Activated naive CD8-positive, alpha-beta T cell treated with anti-CD3 and anti-CD28 coated beads, Interleukin-2, amount 50 U/mL, for 24 hours (primary cell): ENCODE data around the gene ITGB2.

Experiments used
- ATAC-seq: fragments of 150-1000 bp; cut with Tn5 transposase; one replicate; pipeline ENCODE4 v1.10.0; 2021
- DNase-seq: peaks from one replicate; pipeline ENCODE4 v3.0.0; 2021
- H3K27ac Mint-ChIP-seq: one replicate; pipeline ENCODE4 v1.8.0; 2021; ENCODE audit warnings: mild to moderate bottlenecking, mixed read lengths
- H3K27me3 Mint-ChIP-seq: one replicate; pipeline ENCODE4 v1.8.0; 2021; ENCODE audit warnings: mixed read lengths
- H3K36me3 Mint-ChIP-seq: one replicate; pipeline ENCODE4 v1.8.0; 2021; ENCODE audit warnings: low read depth, mixed read lengths
- H3K4me1 Mint-ChIP-seq: one replicate; pipeline ENCODE4 v1.8.0; 2021; ENCODE audit warnings: mixed read lengths
- H3K4me3 Mint-ChIP-seq: one replicate; pipeline ENCODE4 v1.8.0; 2021; ENCODE audit warnings: mild to moderate bottlenecking, moderate library complexity, mixed read lengths
- H3K9me3 Mint-ChIP-seq: one replicate; pipeline ENCODE4 v1.8.0; 2021; ENCODE audit warnings: mixed read lengths

Gene ITGB2

DNA sequence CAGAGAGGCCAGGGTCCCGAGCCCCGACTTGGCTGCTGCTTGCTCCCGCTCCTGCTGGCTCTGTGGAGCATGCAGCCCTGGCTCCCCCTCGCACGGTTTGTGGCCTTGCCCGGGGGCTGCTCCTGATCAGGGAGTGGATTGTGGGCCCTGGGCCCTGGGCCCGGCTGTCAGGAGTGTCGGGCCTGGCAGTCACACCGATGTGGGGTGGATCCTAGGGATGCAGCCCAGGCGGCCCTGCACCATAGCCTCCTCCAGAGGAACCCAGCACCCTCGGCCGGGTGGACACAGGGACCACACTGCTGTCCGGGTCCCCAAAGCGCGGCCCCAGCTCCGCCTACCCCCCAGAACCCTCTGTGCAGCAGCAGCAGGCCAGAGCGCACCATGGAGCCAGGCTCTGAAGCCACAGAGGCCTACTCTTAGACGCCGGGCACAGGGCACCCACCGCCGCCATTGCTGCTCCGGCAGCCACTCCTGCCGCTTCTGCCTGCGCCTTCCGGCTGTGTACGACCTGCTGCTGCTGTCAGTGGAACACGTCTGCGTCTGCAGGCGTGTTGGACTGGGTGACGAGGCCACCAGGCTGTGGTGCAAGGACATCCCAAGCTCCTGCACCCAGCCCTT, 28.6 kb upstream of the ITGB2 start:
- DNase-seq (no peak), ATAC-seq (no peak)
- Mint-ChIP-seq H3K27ac (no peak overlapping the region), H3K36me3 (peaks cover 23% of the 10 kb centered on the region), H3K27me3 (no peaks in the 10 kb centered on the region), H3K9me3 (no peaks in the 10 kb centered on the region), H3K4me1 (peaks cover 9% of the 10 kb centered on the region), H3K4me3 (no peak overlapping the region)

DNA sequence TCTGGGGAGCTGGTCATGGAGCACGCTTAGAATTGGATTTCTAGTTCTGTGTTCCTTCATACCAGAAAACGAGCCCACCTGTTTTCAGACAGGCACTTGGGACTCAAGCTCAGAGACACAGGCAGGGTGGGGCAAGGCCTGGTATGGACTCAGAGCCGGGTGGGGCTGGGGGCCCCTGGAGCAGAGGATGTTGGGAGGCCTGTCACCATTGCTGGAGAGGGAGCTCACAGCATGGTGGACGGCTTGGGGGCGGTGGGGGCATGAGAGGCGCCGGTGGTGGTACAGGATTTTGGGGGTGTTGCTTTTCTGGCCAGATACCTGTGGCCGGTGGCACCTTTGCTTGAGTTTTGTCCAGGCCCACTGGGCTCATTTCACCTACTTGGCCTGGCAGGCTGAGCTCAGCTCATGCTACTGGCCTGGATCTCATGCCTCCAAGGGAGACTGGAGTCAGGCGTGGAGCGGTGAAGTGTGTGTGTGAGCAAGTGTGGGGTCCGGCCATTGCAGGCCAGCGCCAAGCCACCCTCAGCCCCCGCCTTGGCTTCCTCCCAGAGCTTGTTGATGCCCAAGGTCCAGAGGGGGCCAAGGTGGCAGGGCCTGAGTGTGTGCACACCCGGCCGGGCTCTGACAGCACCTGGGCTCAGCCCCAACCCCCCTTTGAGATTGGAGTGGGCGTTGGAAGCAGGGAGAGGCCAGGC, 27.9 kb upstream of the ITGB2 start:
- no peak overlapping the region for H3K27ac Mint-ChIP-seq
- H3K4me1 Mint-ChIP-seq: peaks cover 12% of the 10 kb centered on the region
- no peak overlapping the region for H3K4me3 Mint-ChIP-seq
- no peak for DNase-seq
- peaks cover 25% of the 10 kb centered on the region for H3K36me3 Mint-ChIP-seq
- no peaks in the 10 kb centered on the region for H3K27me3 Mint-ChIP-seq
- no peak for ATAC-seq
- no peaks in the 10 kb centered on the region for H3K9me3 Mint-ChIP-seq

DNA sequence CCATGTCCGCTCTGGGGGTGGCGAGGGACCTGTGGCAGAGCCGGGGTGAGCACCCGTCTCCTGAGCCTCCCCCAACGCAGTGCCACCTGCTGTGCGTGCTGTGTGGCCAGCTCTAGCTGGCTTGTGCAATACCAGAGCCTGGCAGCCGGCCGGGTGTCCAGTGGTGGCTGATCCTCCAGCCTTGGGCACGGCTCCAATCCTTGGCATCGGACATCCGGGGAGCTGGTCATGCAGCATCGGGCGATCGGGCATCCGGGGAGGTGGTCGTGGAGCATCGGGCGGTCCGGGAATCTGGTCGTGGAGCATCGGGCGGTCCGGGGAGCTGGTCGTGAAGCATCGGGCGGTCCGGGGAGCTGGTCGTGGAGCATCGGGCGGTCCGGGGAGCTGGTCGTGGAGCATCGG, 27.2 kb upstream of the ITGB2 start:
- ATAC-seq: no peak

DNA sequence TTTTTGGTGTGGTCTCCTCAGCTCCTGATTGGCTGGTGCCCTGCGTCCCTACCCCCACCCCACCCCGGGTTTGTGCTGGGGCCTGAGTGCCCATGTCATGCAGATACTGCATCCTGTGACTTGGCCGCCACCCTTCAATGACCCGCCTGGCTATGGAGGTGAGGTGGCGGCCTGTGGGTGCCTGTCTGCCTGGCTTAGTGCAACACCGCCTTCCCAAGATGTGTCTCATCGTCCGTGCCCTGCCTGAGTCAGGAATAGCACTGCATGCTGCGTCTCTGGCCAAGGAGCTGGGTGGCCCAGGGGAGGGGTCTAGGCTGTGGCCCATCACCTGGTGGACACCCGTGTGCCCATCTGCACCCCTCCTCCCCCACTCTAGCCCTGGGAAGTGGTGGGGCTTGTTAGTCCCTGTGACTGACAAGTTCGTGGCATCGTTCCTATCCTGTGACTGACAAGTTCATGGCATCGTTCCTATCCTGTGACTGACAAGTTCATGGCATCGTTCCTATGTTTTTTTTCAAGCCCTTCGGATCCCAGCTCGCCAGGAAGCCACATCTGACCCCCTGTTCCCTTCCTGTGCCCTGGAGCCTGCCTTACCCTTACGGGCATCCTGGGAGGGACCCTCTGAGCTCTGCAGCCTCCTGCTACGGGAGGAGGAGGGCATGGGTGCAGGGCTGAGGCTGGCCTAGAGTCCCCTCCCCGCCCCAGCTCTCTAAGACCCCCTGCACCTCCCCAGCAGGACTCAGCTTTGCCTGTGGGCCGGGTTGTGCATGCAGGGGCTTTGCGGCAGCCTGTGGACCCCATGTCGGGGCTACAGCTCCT, 26.6 kb upstream of the ITGB2 start:
- Mint-ChIP-seq H3K27ac (no peak overlapping the region), H3K9me3 (no peaks in the 10 kb centered on the region), H3K4me1 (peaks cover 22% of the 10 kb centered on the region), H3K27me3 (no peaks in the 10 kb centered on the region), H3K36me3 (peaks cover 33% of the 10 kb centered on the region), H3K4me3 (no peak overlapping the region)
- DNase-seq (no peak), ATAC-seq (no peak)

More for the DNA sequence above, 27.2 kb upstream of the ITGB2 start:
- Mint-ChIP-seq H3K4me1 (peaks cover 16% of the 10 kb centered on the region), H3K27me3 (no peaks in the 10 kb centered on the region), H3K4me3 (no peak overlapping the region), H3K9me3 (no peaks in the 10 kb centered on the region), H3K27ac (no peak overlapping the region), H3K36me3 (peaks cover 30% of the 10 kb centered on the region)
- no peak for DNase-seq

DNA sequence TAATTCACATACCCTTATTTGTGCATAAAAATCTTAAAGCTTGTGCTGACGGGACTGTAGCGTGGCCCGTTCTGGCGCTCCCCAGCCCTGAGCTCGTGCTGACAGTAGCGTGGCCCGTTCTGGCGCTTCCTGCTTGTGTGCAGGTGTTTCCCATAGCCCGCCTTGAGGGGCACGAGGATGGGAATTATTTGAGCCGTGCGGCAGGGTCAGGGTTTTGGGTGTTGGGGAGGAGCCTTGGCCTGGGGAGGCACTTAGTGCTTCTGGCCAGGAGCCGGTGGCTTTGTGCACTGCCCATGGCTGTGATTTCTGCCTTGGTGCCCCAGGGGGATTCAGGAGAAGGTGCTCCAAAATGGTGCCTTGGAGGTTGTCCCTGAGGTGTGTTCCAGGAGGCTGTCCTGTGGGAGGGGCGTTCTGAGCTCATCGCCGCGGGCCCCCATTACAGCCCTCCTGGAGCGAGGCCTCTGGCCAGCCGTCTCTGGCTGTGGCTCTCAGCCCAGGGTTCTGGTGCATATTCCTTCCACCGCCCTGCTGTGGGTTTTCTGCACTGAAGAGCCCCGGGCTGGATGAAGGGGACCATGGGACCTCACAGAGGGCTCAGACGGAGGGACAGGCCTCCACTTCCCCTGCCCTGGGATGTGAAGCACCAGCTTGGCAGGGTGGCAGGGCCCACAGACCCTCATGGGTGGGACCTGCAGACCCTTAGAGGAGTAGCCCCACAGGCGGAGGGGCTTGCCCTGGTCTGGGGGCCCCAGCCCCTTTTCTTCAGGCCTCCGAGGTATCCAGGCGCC, 25.7 kb upstream of the ITGB2 start:
- DNase-seq (no peak), ATAC-seq (no peak)
- Mint-ChIP-seq H3K27me3 (no peaks in the 10 kb centered on the region), H3K4me1 (peaks cover 30% of the 10 kb centered on the region), H3K36me3 (peaks cover 36% of the 10 kb centered on the region), H3K27ac (no peak overlapping the region), H3K4me3 (no peak overlapping the region), H3K9me3 (no peaks in the 10 kb centered on the region)

DNA sequence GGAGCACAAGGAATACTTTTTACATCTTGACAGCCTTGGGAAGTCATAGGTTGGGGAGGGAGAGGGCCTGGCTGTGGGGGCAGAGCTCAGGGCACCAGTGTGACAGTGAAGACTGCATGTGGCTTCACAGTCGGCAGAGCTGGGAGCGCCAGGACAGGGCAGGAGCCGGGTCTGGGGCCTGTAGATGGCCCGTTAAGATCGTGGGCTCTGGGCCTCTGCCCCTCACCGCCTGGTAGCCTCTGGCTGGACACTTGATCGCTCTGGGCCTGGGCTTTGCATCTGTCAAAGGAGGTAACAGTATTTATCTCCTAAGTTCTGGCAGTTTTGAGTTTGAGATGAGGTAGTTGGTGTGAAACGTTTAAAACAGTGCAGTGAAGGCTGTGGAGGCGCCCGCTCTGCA, 23.9 kb upstream of the ITGB2 start:
- no peak overlapping the region for H3K4me3 Mint-ChIP-seq
- ATAC-seq: no peak
- H3K4me1 Mint-ChIP-seq: peaks cover 40% of the 10 kb centered on the region
- no peak overlapping the region for H3K27ac Mint-ChIP-seq
- no peaks in the 10 kb centered on the region for H3K27me3 Mint-ChIP-seq
- no peak for DNase-seq
- H3K9me3 Mint-ChIP-seq: no peaks in the 10 kb centered on the region
- H3K36me3 Mint-ChIP-seq: peaks cover 40% of the 10 kb centered on the region

DNA sequence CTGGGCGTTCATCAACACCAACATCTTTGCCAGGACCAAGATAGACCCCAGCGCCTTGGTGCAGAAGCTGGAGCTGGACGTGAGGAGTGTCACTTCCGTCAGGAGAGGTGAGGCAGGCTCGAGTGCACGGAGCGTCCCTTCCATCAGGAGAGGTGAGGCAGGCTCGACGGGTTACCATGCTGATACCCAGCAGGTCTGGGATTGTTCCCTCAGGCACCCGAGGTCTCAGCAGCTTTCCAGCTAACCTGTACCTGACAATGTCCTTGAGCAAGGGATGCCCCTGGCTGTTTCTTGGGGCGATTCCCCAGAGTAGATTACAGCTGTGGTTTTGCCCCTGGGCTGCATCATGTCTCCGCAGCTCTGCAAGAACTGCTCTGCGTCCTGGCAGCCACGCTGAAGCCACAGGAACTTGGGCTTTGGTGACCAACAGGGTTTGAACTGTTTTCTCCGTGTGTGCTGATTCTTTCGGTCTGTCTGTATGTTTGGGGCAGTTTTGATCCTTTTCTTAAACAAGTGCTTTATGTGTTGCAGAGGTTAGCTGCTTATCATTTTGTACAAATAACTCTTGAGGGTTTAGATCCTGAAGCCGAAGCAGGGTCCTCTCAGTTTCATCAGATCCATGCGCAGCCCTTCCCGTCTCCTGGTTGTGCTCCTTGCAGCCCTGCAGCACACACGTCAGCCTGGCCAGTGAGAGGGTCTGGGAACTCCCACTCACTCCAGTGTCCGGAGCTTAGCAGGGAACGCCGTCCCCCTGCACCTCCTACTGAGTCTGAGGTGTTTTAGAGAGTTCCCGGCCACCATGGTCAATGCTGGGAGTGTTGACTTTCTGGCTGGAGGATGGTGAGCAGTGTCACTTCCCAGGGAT, 23.2 kb upstream of the ITGB2 start:
- H3K9me3 Mint-ChIP-seq: no peaks in the 10 kb centered on the region
- no peak for ATAC-seq
- no peak overlapping the region for H3K27ac Mint-ChIP-seq
- H3K4me1 Mint-ChIP-seq: peaks cover 44% of the 10 kb centered on the region
- no peak overlapping the region for H3K4me3 Mint-ChIP-seq
- no peaks in the 10 kb centered on the region for H3K27me3 Mint-ChIP-seq
- DNase-seq: no peak
- H3K36me3 Mint-ChIP-seq: peaks cover 39% of the 10 kb centered on the region

DNA sequence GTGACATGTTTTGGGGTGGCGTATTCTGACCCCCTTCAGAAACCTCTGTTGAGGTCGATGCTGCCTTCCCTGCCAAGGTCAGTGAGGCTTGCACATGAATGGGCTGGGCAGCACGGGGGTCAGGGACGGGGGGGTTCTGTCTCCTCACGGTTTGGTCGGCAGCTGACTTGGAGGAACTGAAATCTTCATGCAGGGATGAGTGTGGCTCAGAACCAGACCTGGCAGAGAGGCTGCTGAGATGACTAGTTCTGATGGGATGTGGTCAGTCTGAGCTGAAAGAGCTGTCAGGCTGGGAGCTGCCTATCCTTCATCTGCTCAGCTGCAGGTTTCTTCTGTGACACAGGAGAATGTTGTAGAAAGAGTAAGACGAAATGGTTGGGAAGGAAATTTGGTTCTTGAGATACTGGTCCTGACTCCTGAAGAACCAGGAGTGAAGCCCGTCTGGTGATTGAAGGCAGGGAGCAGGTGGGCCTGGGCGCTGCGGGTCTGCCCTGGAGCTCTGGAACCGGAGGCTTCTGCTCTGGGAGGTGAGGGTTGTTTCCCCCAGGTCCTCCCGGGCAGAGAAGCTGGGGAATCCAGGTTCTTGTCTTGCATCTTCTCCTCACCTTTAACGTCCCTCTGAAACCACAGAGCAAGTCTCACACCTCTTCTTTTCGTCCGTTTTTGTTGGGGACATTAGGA, 22.4 kb upstream of the ITGB2 start:
- peaks cover 50% of the 10 kb centered on the region for H3K4me1 Mint-ChIP-seq
- DNase-seq (no peak), ATAC-seq (no peak)
- H3K27me3 Mint-ChIP-seq: no peaks in the 10 kb centered on the region
- peaks cover 39% of the 10 kb centered on the region for H3K36me3 Mint-ChIP-seq
- no peak overlapping the region for H3K4me3 Mint-ChIP-seq
- H3K9me3 Mint-ChIP-seq: no peaks in the 10 kb centered on the region
- no peak overlapping the region for H3K27ac Mint-ChIP-seq

DNA sequence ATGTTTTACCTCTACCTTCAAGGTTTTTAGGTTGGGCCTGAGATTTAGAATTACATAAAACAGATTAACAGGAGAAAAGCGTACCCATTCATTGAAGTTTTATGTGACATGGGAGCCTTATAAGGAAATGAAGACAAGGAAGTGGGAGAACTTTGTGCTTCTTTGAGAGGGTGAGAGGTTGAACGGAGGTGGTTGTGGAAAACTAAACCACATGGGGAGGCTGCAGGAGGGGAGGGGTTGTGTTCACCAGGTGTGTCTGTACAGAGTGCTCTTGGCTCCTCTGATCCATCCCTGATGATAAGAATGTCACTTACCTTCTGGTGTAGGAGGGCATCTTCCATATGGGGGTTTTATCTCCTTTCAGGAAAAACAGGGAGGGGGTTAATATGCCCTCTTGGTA, 21.9 kb upstream of the ITGB2 start:
- H3K4me1 Mint-ChIP-seq: peaks cover 50% of the 10 kb centered on the region

DNA sequence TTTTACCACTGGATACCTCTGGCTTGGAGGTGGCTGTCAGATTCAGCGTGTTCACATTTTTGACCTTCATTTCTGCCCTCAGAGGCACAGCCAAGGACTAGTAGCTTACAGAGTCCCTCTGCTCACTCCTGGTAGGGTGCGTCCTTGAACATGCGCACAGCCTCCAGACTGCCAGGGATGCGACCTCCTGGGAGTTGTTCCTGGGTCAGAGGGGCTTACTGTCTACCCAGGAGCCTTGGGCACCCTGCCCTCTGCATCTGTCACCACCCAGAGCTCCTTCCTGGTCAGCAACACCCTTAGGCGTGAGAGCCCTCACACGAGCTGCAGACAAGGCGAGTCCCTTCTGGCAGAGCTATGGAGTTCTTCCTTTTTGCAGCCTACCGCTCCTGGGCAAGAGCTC, 20.9 kb upstream of the ITGB2 start:
- Mint-ChIP-seq H3K4me1 (peaks cover 50% of the 10 kb centered on the region), H3K9me3 (no peaks in the 10 kb centered on the region), H3K27ac (peak overlapping the region; percentile 89), H3K36me3 (peaks cover 39% of the 10 kb centered on the region), H3K27me3 (no peaks in the 10 kb centered on the region), H3K4me3 (peak overlapping the region; percentile 92)
- no peak for DNase-seq
- no peak for ATAC-seq

More for the DNA sequence above, 21.9 kb upstream of the ITGB2 start:
- Mint-ChIP-seq H3K27ac (peak overlapping the region; percentile 12), H3K27me3 (no peaks in the 10 kb centered on the region), H3K4me3 (peak overlapping the region; percentile 49), H3K36me3 (peaks cover 39% of the 10 kb centered on the region), H3K9me3 (no peaks in the 10 kb centered on the region)
- DNase-seq: no peak
- no peak for ATAC-seq

DNA sequence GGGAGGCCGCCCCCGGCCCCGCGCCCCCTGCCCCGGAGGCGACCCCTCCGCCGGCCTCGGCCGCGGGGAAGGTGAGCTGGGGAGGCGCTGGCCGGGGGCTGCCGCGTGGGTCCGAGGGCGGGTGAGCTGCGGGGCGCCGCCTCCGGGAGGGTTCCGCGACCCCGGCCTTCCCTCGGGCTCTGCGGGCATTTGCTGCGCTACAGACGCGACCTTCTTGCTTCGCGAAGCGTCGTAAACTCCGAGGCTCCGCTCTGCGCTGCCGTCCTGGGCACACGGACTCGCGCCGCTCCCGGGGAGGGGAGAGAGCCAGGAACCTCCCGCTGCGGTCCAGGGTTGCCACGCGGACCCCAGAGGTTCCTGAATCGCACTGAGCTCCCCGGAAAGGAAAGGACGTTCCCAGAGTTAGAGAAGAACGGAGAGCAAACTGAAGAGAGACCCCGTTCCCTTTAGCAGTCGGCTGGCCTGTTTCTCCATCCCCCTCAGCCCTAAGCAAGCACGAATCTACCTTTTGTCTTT, 19.5 kb upstream of the ITGB2 start:
- peaks cover 31% of the 10 kb centered on the region for H3K36me3 Mint-ChIP-seq
- no peak for DNase-seq
- H3K4me3 Mint-ChIP-seq: peak overlapping the region; percentile 92
- peak overlapping the region; percentile 89 for H3K27ac Mint-ChIP-seq
- no peaks in the 10 kb centered on the region for H3K27me3 Mint-ChIP-seq
- peak; percentile 17 for ATAC-seq
- H3K9me3 Mint-ChIP-seq: no peaks in the 10 kb centered on the region
- H3K4me1 Mint-ChIP-seq: peaks cover 47% of the 10 kb centered on the region

DNA sequence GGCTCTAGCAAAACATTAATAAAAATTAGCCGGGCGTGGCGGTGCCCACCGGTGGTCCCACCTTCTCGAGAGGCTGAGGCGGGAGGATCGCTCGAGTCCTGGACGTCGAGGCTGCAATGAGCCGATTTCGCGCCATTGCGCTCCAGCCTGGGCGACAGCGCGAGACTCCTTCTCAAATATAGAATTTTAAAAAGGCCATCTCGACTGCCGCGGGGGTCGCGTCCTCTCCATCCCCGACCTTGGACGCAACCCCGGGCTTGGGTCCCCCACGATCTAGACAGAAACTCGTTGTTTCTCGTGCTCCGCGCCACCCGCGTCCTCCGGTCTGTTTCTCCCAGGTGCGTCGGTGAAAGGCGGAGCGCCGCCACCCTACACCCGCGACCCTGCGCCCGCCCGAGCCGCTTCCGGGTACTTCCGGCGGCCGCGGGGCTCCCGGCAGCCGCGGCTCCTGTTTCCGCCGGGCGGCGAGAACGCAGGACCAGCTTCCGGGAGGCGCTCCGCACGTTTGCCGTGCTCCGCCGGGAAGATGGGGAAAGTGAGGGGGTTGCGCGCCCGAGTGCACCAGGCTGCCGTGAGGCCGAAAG, 18.9 kb upstream of the ITGB2 start, which contains the start of gene SLX9:
TSS of gene SLX9 (plus strand) at position 498 of the 584 bp plus-strand sequence. CDS start at position 527, 29 bp downstream.
- peak; percentile 94 for ATAC-seq
- Mint-ChIP-seq H3K4me1 (peaks cover 47% of the 10 kb centered on the region), H3K4me3 (peak within 1 kb of the TSS; percentile 92), H3K36me3 (peaks cover 27% of the 10 kb centered on the region), H3K27me3 (no peaks in the 10 kb centered on the region), H3K9me3 (no peaks in the 10 kb centered on the region), H3K27ac (peak within 1 kb of the TSS; percentile 89)
- DNase-seq: peak; percentile 89
